CD14-positive monocyte (primary cell): Measurements from ENCODE around the gene NID1. TPM values are rescaled to one million over a fixed set of nuclear protein-coding genes. Genes with fewer than 3 reads are reported as not detected.

ENCODE experiments used
- DNase-seq, 3 donors: peaks; one replicate each; pipeline ENCODE4 v3.0.0-alpha.2; 2011 to 2022
- H2AFZ ChIP-seq: 2 replicates; pipeline ENCODE4 v1.6.0; 2012; ENCODE audit warnings: mild to moderate bottlenecking, low read depth, low read length, inconsistent platforms; ENCODE audit not compliant: insufficient read depth, poor library complexity, severe bottlenecking
- H3K27ac ChIP-seq, 2 donors: 1 replicate in 1 of 2; 2 replicates in 1 of 2; pipeline ENCODE4 v1.5.1; 2012 to 2013; ENCODE audit warnings: low read length in 2 of 2, control low read depth in 1 of 2, inconsistent platforms in 1 of 2, low read depth in 1 of 2, mild to moderate bottlenecking in 1 of 2
- H3K27me3 ChIP-seq, 2 donors: one replicate each; pipeline versions ENCODE4 v1.6.0 to v1.6.1; 2011 to 2013; ENCODE audit warnings: low read length in 2 of 2; ENCODE audit not compliant: control insufficient read depth in 2 of 2, insufficient read depth in 2 of 2
- H3K36me3 ChIP-seq, 2 donors: replicated peaks in 1 of 2; 1 replicate in 1 of 2; 2 replicates in 1 of 2; pipeline versions ENCODE4 v1.5.1 to v1.6.1; 2012 to 2013; ENCODE audit warnings: low read length in 2 of 2, control low read depth in 1 of 2, inconsistent platforms in 1 of 2, mild to moderate bottlenecking in 1 of 2; ENCODE audit not compliant: insufficient read depth in 2 of 2, control insufficient read depth in 1 of 2
- H3K4me1 ChIP-seq, 2 donors: 1 replicate in 1 of 2; 2 replicates in 1 of 2; pipeline versions ENCODE4 v1.5.1 to v1.6.1; 2012 to 2013; ENCODE audit warnings: low read length in 2 of 2, control low read depth in 1 of 2, inconsistent platforms in 1 of 2, mild to moderate bottlenecking in 1 of 2, moderate library complexity in 1 of 2; ENCODE audit not compliant: insufficient read depth in 2 of 2, control insufficient read depth in 1 of 2
- H3K4me2 ChIP-seq: replicated peaks from 2 replicates; pipeline ENCODE3; 2012; ENCODE audit warnings: low read length, moderate library complexity, mild to moderate bottlenecking; ENCODE audit not compliant: poor library complexity, severe bottlenecking; ENCODE audit errors: extremely low read depth
- H3K4me3 ChIP-seq, 3 experiments: fragments of 200-600 bp in 1 of 3; sonication (generic) in 1 of 3; replicated peaks in 1 of 3; 1 replicate in 2 of 3; 2 replicates in 1 of 3; pipeline ENCODE4 v1.5.1; 2011 to 2013; ENCODE audit warnings: low read length in 3 of 3, mild to moderate bottlenecking in 3 of 3, control low read depth in 2 of 3, low read depth in 2 of 3, inconsistent platforms in 1 of 3, moderate library complexity in 1 of 3
- H3K79me2 ChIP-seq: 2 replicates; pipeline ENCODE4 v1.6.0; 2012; ENCODE audit warnings: mild to moderate bottlenecking, control low read depth, inconsistent platforms, low read length, moderate library complexity; ENCODE audit not compliant: insufficient read depth
- H3K9ac ChIP-seq: 2 replicates; pipeline ENCODE4 v1.6.0; 2017; ENCODE audit warnings: low read length, mild to moderate bottlenecking; ENCODE audit not compliant: insufficient read depth, poor library complexity, severe bottlenecking
- H3K9me3 ChIP-seq, 2 donors: replicated peaks in 1 of 2; 1 replicate in 1 of 2; 2 replicates in 1 of 2; pipeline versions ENCODE4 v1.5.1 to v1.6.1; 2012 to 2013; ENCODE audit warnings: low read length in 2 of 2, control low read depth in 1 of 2; ENCODE audit not compliant: control insufficient read depth in 1 of 2, insufficient read depth in 1 of 2
- H4K20me1 ChIP-seq: 2 replicates; pipeline ENCODE4 v1.6.0; 2012; ENCODE audit warnings: mild to moderate bottlenecking, low read length, control low read depth, moderate library complexity; ENCODE audit not compliant: insufficient read depth
- H3K27ac Mint-ChIP-seq, 7 donors: one replicate each; pipeline ENCODE4 v1.8.0; 2020; ENCODE audit warnings: mild to moderate bottlenecking in 7 of 7, mixed read lengths in 7 of 7, moderate library complexity in 6 of 7, inconsistent platforms in 2 of 7
- H3K27me3 Mint-ChIP-seq, 3 donors: one replicate each; pipeline ENCODE4 v1.8.0; 2021 to 2022; ENCODE audit warnings: low read depth in 3 of 3, mild to moderate bottlenecking in 3 of 3, mixed read lengths in 3 of 3, moderate library complexity in 3 of 3, inconsistent platforms in 1 of 3
- H3K36me3 Mint-ChIP-seq, 2 donors: one replicate each; pipeline ENCODE4 v1.8.0; 2020; ENCODE audit warnings: mixed read lengths in 2 of 2, inconsistent platforms in 1 of 2, mild to moderate bottlenecking in 1 of 2
- H3K4me1 Mint-ChIP-seq: one replicate; pipeline ENCODE4 v1.8.0; 2020; ENCODE audit warnings: mild to moderate bottlenecking, mixed read lengths
- H3K4me3 Mint-ChIP-seq, 2 donors: one replicate each; pipeline ENCODE4 v1.8.0; 2020; ENCODE audit warnings: mild to moderate bottlenecking in 2 of 2, mixed read lengths in 2 of 2, moderate library complexity in 1 of 2
- H3K9me3 Mint-ChIP-seq, 7 donors: one replicate each; pipeline ENCODE4 v1.8.0; 2020 to 2022; ENCODE audit warnings: mixed read lengths in 7 of 7, mild to moderate bottlenecking in 6 of 7, moderate library complexity in 6 of 7, inconsistent platforms in 2 of 7
- CTCF ChIP-seq: fragments of 200-600 bp; IDR thresholded peaks from one replicate; pipeline ENCODE4 v1.8.0; 2022; ENCODE audit warnings: antibody characterized with exemption, mild to moderate bottlenecking
- WGBS: methylation state at CpG from one replicate; pipeline ENCODE4 v1.1.5; 2013; ENCODE audit warnings: missing lambda C conversion rate; ENCODE audit not compliant: insufficient coverage; 5-methylcytosine and 5-hydroxymethylcytosine counted together
- intact Hi-C, 2 donors: fragments of 100-400 bp; cut with micrococcal nuclease; formaldehyde crosslinking; loops; one replicate each; pipeline versions ENCODE4 v1.15.0 to v1.15.1; 2023
- polyA plus RNA-seq, 3 donors: library from polyadenylated mRNA; depleted of rRNA in 1 of 3; unstranded in 2 of 3; stranded (reverse) in 1 of 3; fragments of 300-500 nt in 2 of 3; fragments of >200 nt in 1 of 3; fragmentation: Illumina TruSeq in 2 of 3; gene quantifications; 1 replicate in 2 of 3; 2 replicates in 1 of 3; pipeline ENCODE4 v1.2.3, GENCODE V29; 2012 to 2021

Gene NID1
- polyA plus RNA-seq, 3 donors = 6.8 to 19.7 (median 14.4) TPM

DNA sequence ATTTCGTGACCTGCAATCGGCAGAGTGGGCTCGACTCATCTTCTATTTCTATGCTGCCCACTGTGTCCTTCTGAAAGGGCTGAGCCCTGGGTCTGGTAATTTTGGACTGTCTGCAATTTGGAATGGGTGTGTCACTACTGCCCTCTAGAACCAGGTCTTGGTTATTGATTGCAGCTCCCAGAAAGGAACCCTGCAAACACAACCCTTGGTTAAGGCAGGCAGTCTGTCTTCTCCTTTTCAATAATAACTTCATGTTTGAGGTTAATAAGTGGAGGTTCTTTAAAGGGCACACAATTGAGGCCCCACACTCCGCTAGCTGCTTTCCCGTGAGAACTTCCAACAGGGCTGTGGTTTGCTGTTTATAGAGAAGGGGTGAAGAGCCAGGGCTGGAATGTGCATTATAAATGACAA lies 118.3 kb downstream of the NID1 start:
- Mint-ChIP-seq H3K4me1 (peaks cover 96% of the 10 kb centered on the region), H3K9me3 (peaks cover 0 to 2% (median 0%) of the 10 kb centered on the region in 7 donors), H3K36me3 (peaks cover 4 to 5% of the 10 kb centered on the region in 2 donors), H3K27ac (peak overlapping the region; percentile 97 to 100 (median 99)), H3K27me3 (peaks cover 0 to 2% (median 0%) of the 10 kb centered on the region in 3 donors), H3K4me3 (peak overlapping the region; percentile 62 to 71)
- Histone ChIP-seq H3K4me1 (peaks cover 99 to 100% of the 10 kb centered on the region in 2 donors), H3K27ac (peak overlapping the region; percentile 95 to 100), H3K9me3 (no peaks in the 10 kb centered on the region), H3K4me2 (peak overlapping the region; percentile 66), H3K4me3 (peak overlapping the region in 1 of 3 experiments; percentile 60), H2AFZ (peak overlapping the region; percentile 7), H4K20me1 (no peaks in the 10 kb centered on the region), H3K27me3 (no peaks in the 10 kb centered on the region), H3K36me3 (no peaks in the 10 kb centered on the region), H3K9ac (peak overlapping the region; percentile 71), H3K79me2 (peaks cover 64% of the 10 kb centered on the region)
- intact Hi-C loops = loop anchor here in 1 of 2 donors (2.0 kb wide), 1 partner anchor 24 kb away; no protein-coding TSS in a partner anchor
- WGBS = 5% methylated on average over 3 of the region's 5 CpGs
- peak; percentile 1 for TF ChIP-seq CTCF
- DNase-seq = no peak

- Histone ChIP-seq H3K4me3 (peak overlapping the region in 1 of 3 experiments; percentile 60), H3K4me1 (peaks cover 99 to 100% of the 10 kb centered on the region in 2 donors), H3K9ac (peak overlapping the region; percentile 71), H3K4me2 (peak overlapping the region; percentile 66), H4K20me1 (no peaks in the 10 kb centered on the region), H2AFZ (peak overlapping the region; percentile 61), H3K27ac (peak overlapping the region; percentile 95 to 100), H3K36me3 (no peaks in the 10 kb centered on the region), H3K27me3 (no peaks in the 10 kb centered on the region), H3K79me2 (peaks cover 61% of the 10 kb centered on the region), H3K9me3 (no peaks in the 10 kb centered on the region)
- peaks cover 4 to 5% of the 10 kb centered on the region in 2 donors for H3K36me3 Mint-ChIP-seq
- peaks cover 95% of the 10 kb centered on the region for H3K4me1 Mint-ChIP-seq
- H3K27ac Mint-ChIP-seq = peak overlapping the region; percentile 97 to 100 (median 99)
- TF ChIP-seq CTCF = no peak
- H3K4me3 Mint-ChIP-seq = peak overlapping the region; percentile 62 to 71
- WGBS = 9% methylated on average over 9 of the region's 15 CpGs
- H3K9me3 Mint-ChIP-seq = peaks cover 0 to 2% (median 0%) of the 10 kb centered on the region in 7 donors
- peaks cover 0 to 2% (median 0%) of the 10 kb centered on the region in 3 donors for H3K27me3 Mint-ChIP-seq
- DNase-seq = peak; percentile 95 to 99 (median 96)
- intact Hi-C loops = loop anchor here in 1 of 2 donors (2.0 kb wide), 1 partner anchor 25 kb away; no protein-coding TSS in a partner anchor
Observed at GRCh38 chr1:235945775-235946570, 118.9 kb downstream of the NID1 start.
